ENCODE measurements around the gene ST8SIA5. TPM values are rescaled to one million over a fixed set of nuclear protein-coding genes. Genes with fewer than 3 reads are reported as not detected.

ST8SIA5 gene
- total RNA-seq, 2 donors from 2014 or later = 0.14 TPM; not detected in 1

- DNase-seq (ENCODE audit: low spot score) (no peak), ATAC-seq (ENCODE audit: insufficient number of reproducible peaks, low FRiP score, low read depth) (no peak)
- Histone ChIP-seq H3K9me3 (peaks cover 9% of the 10 kb centered on the region), H3K4me3 (no peak overlapping the region), H3K36me3 (no peaks in the 10 kb centered on the region), H3K4me1 (ENCODE audit: control insufficient read depth in 1 of 2, low read depth in 2 of 2) (no peaks in the 10 kb centered on the region), H3K27ac (no peak overlapping the region), H3K27me3 (replicated peaks; ENCODE audit: insufficient read depth) (no peaks in the 10 kb centered on the region)
- no peak for TF ChIP-seq CTCF (IDR thresholded peaks at IDR 0.05)
Observed at GRCh38 chr18:46787674-46788073, 30.8 kb upstream of the ST8SIA5 start.

GRCh38 chr18:46772357-46772756 is 15.5 kb upstream of the ST8SIA5 start:
- Histone ChIP-seq H3K4me1 (ENCODE audit: control insufficient read depth in 1 of 2, low read depth in 2 of 2) (no peaks in the 10 kb centered on the region), H3K27me3 (replicated peaks; ENCODE audit: insufficient read depth) (no peaks in the 10 kb centered on the region), H3K27ac (no peak overlapping the region), H3K4me3 (no peak overlapping the region), H3K9me3 (no peaks in the 10 kb centered on the region), H3K36me3 (no peaks in the 10 kb centered on the region)
- ATAC-seq (ENCODE audit: insufficient number of reproducible peaks, low FRiP score, low read depth) (no peak), DNase-seq (ENCODE audit: low spot score) (no peak)
- TF ChIP-seq CTCF (IDR thresholded peaks at IDR 0.05) = no peak

GRCh38 chr18:46771141-46771540 is 14.3 kb upstream of the ST8SIA5 start:
- Histone ChIP-seq H3K36me3 (no peaks in the 10 kb centered on the region), H3K4me1 (ENCODE audit: control insufficient read depth in 1 of 2, low read depth in 2 of 2) (no peaks in the 10 kb centered on the region), H3K27me3 (replicated peaks; ENCODE audit: insufficient read depth) (no peaks in the 10 kb centered on the region), H3K9me3 (no peaks in the 10 kb centered on the region), H3K4me3 (no peak overlapping the region), H3K27ac (no peak overlapping the region)
- TF ChIP-seq CTCF (IDR thresholded peaks at IDR 0.05) = no peak
- DNase-seq (ENCODE audit: low spot score) (no peak), ATAC-seq (ENCODE audit: insufficient number of reproducible peaks, low FRiP score, low read depth) (no peak)

- Histone ChIP-seq H3K4me3 (no peak overlapping the region), H3K27me3 (replicated peaks; ENCODE audit: insufficient read depth) (no peaks in the 10 kb centered on the region), H3K36me3 (no peaks in the 10 kb centered on the region), H3K27ac (no peak overlapping the region), H3K9me3 (no peaks in the 10 kb centered on the region), H3K4me1 (ENCODE audit: control insufficient read depth in 1 of 2, low read depth in 2 of 2) (no peaks in the 10 kb centered on the region)
- TF ChIP-seq CTCF (IDR thresholded peaks at IDR 0.05) = no peak
- no peak for ATAC-seq (ENCODE audit: insufficient number of reproducible peaks, low FRiP score, low read depth)
- DNase-seq (ENCODE audit: low spot score) = no peak
Observed at GRCh38 chr18:46770708-46771107, 13.9 kb upstream of the ST8SIA5 start.

GRCh38 chr18:46768166-46768921 is 11.5 kb upstream of the ST8SIA5 start:
- DNase-seq (ENCODE audit: low spot score) (no peak), ATAC-seq (ENCODE audit: insufficient number of reproducible peaks, low FRiP score, low read depth) (no peak)
- Histone ChIP-seq H3K36me3 (no peaks in the 10 kb centered on the region), H3K27ac (no peak overlapping the region), H3K4me3 (no peak overlapping the region), H3K4me1 (ENCODE audit: control insufficient read depth in 1 of 2, low read depth in 2 of 2) (no peaks in the 10 kb centered on the region), H3K9me3 (no peaks in the 10 kb centered on the region), H3K27me3 (replicated peaks; ENCODE audit: insufficient read depth) (no peaks in the 10 kb centered on the region)
- TF ChIP-seq CTCF (IDR thresholded peaks at IDR 0.05) = no peak
